ENCODE measurements around the gene HEATR9.

HEATR9 gene

GRCh38 chr17:35846055-35846809, 22.5 kb downstream of the HEATR9 start:
- no peaks in the 10 kb centered on the region for H3K4me1 ChIP-seq
- H4K20me1 ChIP-seq = peaks cover 82% of the 10 kb centered on the region
- H3K9me3 ChIP-seq = no peaks in the 10 kb centered on the region
- no peaks in the 10 kb centered on the region for H3K27me3 ChIP-seq
- no peak overlapping the region for H3K9ac ChIP-seq
- H3K36me3 ChIP-seq = peaks cover 97% of the 10 kb centered on the region
- H3K4me3 ChIP-seq = no peak overlapping the region
- TF ChIP-seq Cebpa-rat (IDR thresholded peaks at IDR 0.05) = no peak
- no peak overlapping the region for H3K4me2 ChIP-seq
- H3K27ac ChIP-seq = no peak overlapping the region

GRCh38 chr17:35844547-35844946, 24.1 kb downstream of the HEATR9 start:
- Histone ChIP-seq H3K27me3 (no peaks in the 10 kb centered on the region), H3K9me3 (no peaks in the 10 kb centered on the region), H3K4me3 (no peak overlapping the region), H3K36me3 (peaks cover 97% of the 10 kb centered on the region), H3K4me2 (no peak overlapping the region), H3K27ac (no peak overlapping the region), H3K9ac (no peak overlapping the region), H4K20me1 (peaks cover 79% of the 10 kb centered on the region), H3K4me1 (no peaks in the 10 kb centered on the region)
- no peak for TF ChIP-seq Cebpa-rat (IDR thresholded peaks at IDR 0.05)

- no peaks in the 10 kb centered on the region for H3K27me3 ChIP-seq
- H3K27ac ChIP-seq = no peak overlapping the region
- no peak overlapping the region for H3K4me3 ChIP-seq
- no peak overlapping the region for H3K9ac ChIP-seq
- H3K4me2 ChIP-seq = no peak overlapping the region
- H4K20me1 ChIP-seq = peaks cover 75% of the 10 kb centered on the region
- peaks cover 97% of the 10 kb centered on the region for H3K36me3 ChIP-seq
- H3K4me1 ChIP-seq = no peaks in the 10 kb centered on the region
- H3K9me3 ChIP-seq = no peaks in the 10 kb centered on the region
- no peak for TF ChIP-seq Cebpa-rat (IDR thresholded peaks at IDR 0.05)
These were observed 25.0 kb downstream of the HEATR9 start for GRCh38 chr17:35843698-35844097.

GRCh38 chr17:35842239-35842638, 26.5 kb downstream of the HEATR9 start:
- H3K4me1 ChIP-seq = no peaks in the 10 kb centered on the region
- no peak overlapping the region for H3K9ac ChIP-seq
- H3K27ac ChIP-seq = no peak overlapping the region
- peaks cover 75% of the 10 kb centered on the region for H4K20me1 ChIP-seq
- H3K9me3 ChIP-seq = no peaks in the 10 kb centered on the region
- no peak overlapping the region for H3K4me2 ChIP-seq
- H3K36me3 ChIP-seq = peaks cover 97% of the 10 kb centered on the region
- no peak overlapping the region for H3K4me3 ChIP-seq
- H3K27me3 ChIP-seq = no peaks in the 10 kb centered on the region
- TF ChIP-seq Cebpa-rat (IDR thresholded peaks at IDR 0.05) = no peak

- no peak overlapping the region for H3K9ac ChIP-seq
- no peaks in the 10 kb centered on the region for H3K27me3 ChIP-seq
- no peak overlapping the region for H3K4me3 ChIP-seq
- H3K4me1 ChIP-seq = no peaks in the 10 kb centered on the region
- H3K36me3 ChIP-seq = peaks cover 100% of the 10 kb centered on the region
- no peak overlapping the region for H3K4me2 ChIP-seq
- H3K27ac ChIP-seq = no peak overlapping the region
- TF ChIP-seq Cebpa-rat (IDR thresholded peaks at IDR 0.05) = no peak
- peaks cover 79% of the 10 kb centered on the region for H4K20me1 ChIP-seq
- H3K9me3 ChIP-seq = no peaks in the 10 kb centered on the region
These were observed 27.2 kb downstream of the HEATR9 start for GRCh38 chr17:35841505-35841904.

- no peaks in the 10 kb centered on the region for H3K9me3 ChIP-seq
- no peaks in the 10 kb centered on the region for H3K27me3 ChIP-seq
- H3K4me3 ChIP-seq = no peak overlapping the region
- H3K4me2 ChIP-seq = no peak overlapping the region
- no peaks in the 10 kb centered on the region for H3K4me1 ChIP-seq
- no peak for TF ChIP-seq Cebpa-rat (IDR thresholded peaks at IDR 0.05)
- H4K20me1 ChIP-seq = peaks cover 75% of the 10 kb centered on the region
- H3K9ac ChIP-seq = no peak overlapping the region
- no peak overlapping the region for H3K27ac ChIP-seq
- H3K36me3 ChIP-seq = peaks cover 100% of the 10 kb centered on the region
These were observed 27.6 kb downstream of the HEATR9 start for GRCh38 chr17:35841101-35841500.

GRCh38 chr17:35825206-35825605, 43.5 kb downstream of the HEATR9 start:
- TF ChIP-seq Cebpa-rat (IDR thresholded peaks at IDR 0.05) = no peak
- Histone ChIP-seq H3K36me3 (peaks cover 97% of the 10 kb centered on the region), H4K20me1 (peaks cover 100% of the 10 kb centered on the region), H3K4me3 (no peak overlapping the region), H3K9me3 (no peaks in the 10 kb centered on the region), H3K9ac (no peak overlapping the region), H3K27ac (no peak overlapping the region), H3K27me3 (no peaks in the 10 kb centered on the region), H3K4me2 (no peak overlapping the region), H3K4me1 (no peaks in the 10 kb centered on the region)

GRCh38 chr17:35821308-35821707, 47.4 kb downstream of the HEATR9 start:
- H3K4me3 ChIP-seq = no peak overlapping the region
- peaks cover 93% of the 10 kb centered on the region for H3K36me3 ChIP-seq
- no peak overlapping the region for H3K9ac ChIP-seq
- H3K4me1 ChIP-seq = 0 out of 2 replicates have a peak, but pooled peaks cover 6% of the 10 kb centered on the region
- no peak overlapping the region for H3K4me2 ChIP-seq
- no peaks in the 10 kb centered on the region for H3K9me3 ChIP-seq
- no peaks in the 10 kb centered on the region for H3K27me3 ChIP-seq
- H4K20me1 ChIP-seq = peaks cover 100% of the 10 kb centered on the region
- H3K27ac ChIP-seq = no peak overlapping the region
- no peak for TF ChIP-seq Cebpa-rat (IDR thresholded peaks at IDR 0.05)

GRCh38 chr17:35819455-35819854, 49.2 kb downstream of the HEATR9 start:
- H3K9me3 ChIP-seq = no peaks in the 10 kb centered on the region
- no peak overlapping the region for H3K4me3 ChIP-seq
- peaks cover 100% of the 10 kb centered on the region for H4K20me1 ChIP-seq
- TF ChIP-seq Cebpa-rat (IDR thresholded peaks at IDR 0.05) = no peak
- no peak overlapping the region for H3K9ac ChIP-seq
- 0 out of 2 replicates have a peak, but pooled peaks cover 6% of the 10 kb centered on the region for H3K4me1 ChIP-seq
- H3K4me2 ChIP-seq = no peak overlapping the region
- H3K36me3 ChIP-seq = peaks cover 87% of the 10 kb centered on the region
- H3K27ac ChIP-seq = no peak overlapping the region
- no peaks in the 10 kb centered on the region for H3K27me3 ChIP-seq

GRCh38 chr17:35817196-35817595, 51.5 kb downstream of the HEATR9 start:
- no peak overlapping the region for H3K4me2 ChIP-seq
- no peaks in the 10 kb centered on the region for H3K9me3 ChIP-seq
- H3K9ac ChIP-seq = no peak overlapping the region
- H3K27ac ChIP-seq = no peak overlapping the region
- no peaks in the 10 kb centered on the region for H3K27me3 ChIP-seq
- peaks cover 14% of the 10 kb centered on the region for H3K4me1 ChIP-seq
- H3K4me3 ChIP-seq = no peak overlapping the region
- TF ChIP-seq Cebpa-rat (IDR thresholded peaks at IDR 0.05) = no peak
- H3K36me3 ChIP-seq = peaks cover 77% of the 10 kb centered on the region
- H4K20me1 ChIP-seq = peaks cover 100% of the 10 kb centered on the region

All from BLaER1 (cell line).